Measurements from ENCODE around the gene OR5H14.

DNA sequence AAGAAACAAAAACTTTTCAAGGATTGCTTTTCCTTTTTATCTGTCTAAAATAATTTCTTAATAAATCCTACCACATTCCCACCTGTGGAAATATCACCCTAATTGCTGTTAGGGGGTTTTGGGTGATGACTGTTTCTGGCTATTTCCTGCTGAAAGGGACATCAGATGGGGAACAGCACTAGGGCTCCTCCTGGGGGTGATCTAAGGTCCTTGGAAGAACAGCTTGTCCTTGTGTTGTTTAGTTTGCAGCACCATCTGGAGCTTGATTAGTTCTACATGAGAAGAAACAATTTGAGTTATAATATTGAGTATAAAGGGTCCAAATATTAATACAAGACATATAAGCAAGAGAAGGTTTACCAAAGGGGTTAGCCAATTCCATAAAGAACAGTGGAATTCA lies 37.9 kb downstream of the OR5H14 start:
- TF ChIP-seq, protein P1, sequence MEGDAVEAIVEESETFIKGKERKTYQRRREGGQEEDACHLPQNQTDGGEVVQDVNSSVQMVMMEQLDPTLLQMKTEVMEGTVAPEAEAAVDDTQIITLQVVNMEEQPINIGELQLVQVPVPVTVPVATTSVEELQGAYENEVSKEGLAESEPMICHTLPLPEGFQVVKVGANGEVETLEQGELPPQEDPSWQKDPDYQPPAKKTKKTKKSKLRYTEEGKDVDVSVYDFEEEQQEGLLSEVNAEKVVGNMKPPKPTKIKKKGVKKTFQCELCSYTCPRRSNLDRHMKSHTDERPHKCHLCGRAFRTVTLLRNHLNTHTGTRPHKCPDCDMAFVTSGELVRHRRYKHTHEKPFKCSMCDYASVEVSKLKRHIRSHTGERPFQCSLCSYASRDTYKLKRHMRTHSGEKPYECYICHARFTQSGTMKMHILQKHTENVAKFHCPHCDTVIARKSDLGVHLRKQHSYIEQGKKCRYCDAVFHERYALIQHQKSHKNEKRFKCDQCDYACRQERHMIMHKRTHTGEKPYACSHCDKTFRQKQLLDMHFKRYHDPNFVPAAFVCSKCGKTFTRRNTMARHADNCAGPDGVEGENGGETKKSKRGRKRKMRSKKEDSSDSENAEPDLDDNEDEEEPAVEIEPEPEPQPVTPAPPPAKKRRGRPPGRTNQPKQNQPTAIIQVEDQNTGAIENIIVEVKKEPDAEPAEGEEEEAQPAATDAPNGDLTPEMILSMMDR (IDR thresholded peaks at IDR 0.05) = no peak
- no peak for TF ChIP-seq POLR2A (IDR thresholded peaks at IDR 0.05)

Data from esophagus squamous epithelium (tissue), 4 donors.